ENCODE measurements around the gene SYCE1L.

Gene SYCE1L

GRCh38 chr16:77190478-77191258 lies 8.5 kb upstream of the SYCE1L start, which contains the start of gene MON1B (continued):
- no peak for TF ChIP-seq ZNF549 (tag by site-specific recombination; IDR thresholded peaks at IDR 0.05)
- no peak for TF ChIP-seq ZNF239 (tag by site-specific recombination; IDR thresholded peaks at IDR 0.05)
- no peak for TF ChIP-seq ZNF362 (tag by site-specific recombination; IDR thresholded peaks at IDR 0.05)
- TF ChIP-seq ZNF48 (tag by site-specific recombination; IDR thresholded peaks at IDR 0.05) = no peak
- no peak for TF ChIP-seq ZNF202 (tag by site-specific recombination; IDR thresholded peaks at IDR 0.05; ENCODE audit: borderline replicate concordance)
- peak; percentile 53 for TF ChIP-seq SP7 (tag by site-specific recombination; IDR thresholded peaks at IDR 0.05)
- no peak for TF ChIP-seq ZNF280D (tag by site-specific recombination; IDR thresholded peaks at IDR 0.05)
- TF ChIP-seq PRDM10 (tag by site-specific recombination; IDR thresholded peaks at IDR 0.05) = peak; percentile 82
- TF ChIP-seq ZBTB49 (tag by site-specific recombination; IDR thresholded peaks at IDR 0.05; ENCODE audit: low read depth) = no peak
- peak; percentile 72; the same call in 1 of the 2 replicates for TF ChIP-seq ZNF76 (tag by site-specific recombination; IDR thresholded peaks at IDR 0.05; ENCODE audit: borderline replicate concordance, low read depth)
- TF ChIP-seq REPIN1 (tag by site-specific recombination; IDR thresholded peaks at IDR 0.05; ENCODE audit: low read depth) = no peak
- TF ChIP-seq GLIS1 (tag by site-specific recombination; IDR thresholded peaks at IDR 0.05) = peak; percentile 32; the same call in 1 of the 2 replicates
- no peak for TF ChIP-seq ZNF677 (tag by site-specific recombination; IDR thresholded peaks at IDR 0.05)
- no peak for TF ChIP-seq ZBTB6 (tag by site-specific recombination; IDR thresholded peaks at IDR 0.05)
- no peak for TF ChIP-seq ZNF138 (tag by site-specific recombination; IDR thresholded peaks at IDR 0.05; ENCODE audit: borderline replicate concordance)
- TF ChIP-seq PRDM2 (tag by site-specific recombination; IDR thresholded peaks at IDR 0.05; ENCODE audit: borderline replicate concordance) = no peak
- no peak for TF ChIP-seq AEBP2 (tag by site-specific recombination; IDR thresholded peaks at IDR 0.05; ENCODE audit: borderline replicate concordance)
- TF ChIP-seq ZNF292 (tag by site-specific recombination; IDR thresholded peaks at IDR 0.05; ENCODE audit: borderline replicate concordance, low read depth) = no peak
